GM19239 (cell line): Measurements from ENCODE around the gene OR2B2.

Source experiments
- DNase-seq: peaks from one replicate; pipeline ENCODE4 v3.0.0; 2011; ENCODE audit warnings: low spot score; ENCODE audit not compliant: insufficient read length
- FAIRE-seq: peaks from 2 replicates; lab custom pipeline; 2011; peaks lifted over from hg19 to GRCh38; lab: Jason Lieb, UNC

Gene OR2B2

DNA sequence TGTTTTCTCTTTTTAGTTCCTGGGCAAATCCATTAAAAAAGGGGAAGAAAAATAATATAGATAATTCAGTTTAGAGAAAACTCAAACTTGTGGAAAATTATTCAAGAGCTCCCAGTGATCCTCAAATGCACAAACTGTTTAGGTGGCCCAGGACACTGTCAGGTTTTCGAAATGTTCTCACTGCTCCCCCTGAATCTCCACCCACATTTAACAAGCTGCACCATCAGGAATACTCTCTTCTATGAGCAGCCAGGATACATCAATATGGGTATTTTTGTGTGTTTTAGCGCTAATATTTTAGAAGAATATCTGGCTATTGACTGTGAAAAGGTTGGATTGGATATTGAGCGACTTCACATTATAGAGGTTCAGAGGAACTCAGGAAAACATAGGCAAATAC, 43.9 kb downstream of the OR2B2 start:
- FAIRE-seq (no peak), DNase-seq (no peak)

DNA sequence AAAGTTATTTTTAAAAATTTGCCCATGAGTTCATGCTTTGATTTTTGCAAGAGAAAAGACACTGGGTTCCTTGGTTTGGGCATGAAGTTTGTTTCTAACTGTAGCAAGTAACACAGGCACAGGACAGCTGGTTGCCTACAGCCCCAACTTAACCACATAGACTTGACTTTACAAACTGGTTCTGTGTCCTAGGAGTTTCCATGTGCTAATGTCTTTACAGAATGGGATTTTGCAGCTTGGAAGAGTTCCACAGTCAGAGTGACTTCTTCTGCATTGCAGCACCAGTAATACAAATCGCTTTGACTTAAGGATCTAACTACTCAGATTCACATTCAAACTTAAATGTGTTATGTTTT, 44.3 kb downstream of the OR2B2 start:
- DNase-seq (no peak), FAIRE-seq (peak; percentile 60)

DNA sequence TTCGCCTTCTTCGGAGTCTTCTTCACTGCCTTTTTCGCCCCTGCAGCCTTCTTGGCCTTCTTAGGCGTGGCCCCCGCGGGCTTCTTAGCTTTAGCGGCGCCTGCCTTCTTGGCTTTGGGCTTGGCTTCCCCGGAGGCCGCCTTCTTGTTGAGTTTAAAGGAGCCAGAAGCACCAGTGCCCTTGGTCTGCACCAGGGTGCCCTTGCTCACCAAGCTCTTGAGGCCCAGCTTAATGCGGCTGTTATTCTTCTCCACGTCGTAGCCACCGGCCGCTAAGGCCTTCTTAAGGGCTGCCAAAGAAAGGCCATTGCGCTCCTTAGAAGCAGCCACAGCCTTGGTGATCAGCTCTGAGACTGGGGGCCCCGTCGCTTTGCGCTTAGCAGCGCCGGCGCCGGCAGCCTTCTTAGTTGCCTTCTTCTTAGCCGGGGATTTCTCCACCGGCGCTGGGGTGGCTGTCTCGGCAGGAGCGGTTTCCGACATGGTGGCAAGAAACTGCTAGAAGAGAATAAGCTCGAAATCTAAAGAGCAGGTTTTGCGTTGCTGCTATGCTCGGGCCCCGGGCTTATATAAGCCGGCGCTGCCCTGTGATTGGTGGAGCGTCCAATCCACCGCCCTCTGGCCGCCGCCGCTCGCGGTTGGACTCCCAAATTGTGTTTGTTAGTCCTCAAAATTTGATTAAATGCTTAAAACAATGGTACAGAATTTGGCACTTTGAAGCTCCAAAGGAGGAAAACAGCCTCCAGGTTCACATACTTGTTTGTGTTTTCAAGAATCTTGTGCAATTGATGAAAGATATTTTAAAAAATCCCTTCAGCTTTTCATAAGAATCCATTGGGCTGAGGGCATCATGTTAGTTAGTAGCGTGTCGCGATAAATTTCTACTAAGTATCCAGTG, 44.9 kb downstream of the OR2B2 start:
- peak; percentile 78 for FAIRE-seq
- no peak for DNase-seq

DNA sequence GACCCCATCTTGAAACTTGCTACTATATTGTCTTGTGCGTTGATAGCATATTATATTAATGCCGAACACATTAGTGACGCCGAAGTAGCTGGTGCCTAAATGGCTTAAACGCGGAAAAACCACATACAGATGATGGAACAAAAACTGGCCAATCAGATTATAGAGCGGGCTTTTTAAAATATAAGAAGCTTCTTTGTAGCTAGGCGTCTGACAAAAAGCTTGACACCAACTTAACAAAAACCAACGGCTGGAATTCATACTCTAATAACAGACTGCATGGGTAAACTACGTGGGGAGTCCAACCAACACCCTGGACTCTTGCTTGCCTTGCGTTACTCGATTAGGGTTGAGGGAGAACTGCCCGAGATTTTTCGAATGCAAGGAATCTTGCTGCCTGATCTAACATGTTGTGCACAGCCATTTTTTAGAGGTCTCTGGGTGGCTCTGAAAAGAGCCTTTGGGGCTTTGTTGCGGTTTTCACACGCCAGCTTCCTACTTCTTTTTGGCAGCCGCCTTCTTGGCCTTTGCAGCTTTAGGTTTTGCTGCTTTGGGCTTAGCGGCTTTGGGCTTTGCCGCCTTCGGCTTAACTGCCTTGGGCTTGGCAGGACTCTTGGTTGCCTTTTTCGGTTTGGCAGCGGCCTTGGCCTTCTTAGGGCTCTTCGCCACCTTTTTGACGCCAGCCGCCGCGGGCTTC, 45.7 kb downstream of the OR2B2 start:
- peak; percentile 86 for FAIRE-seq
- DNase-seq = no peak

DNA sequence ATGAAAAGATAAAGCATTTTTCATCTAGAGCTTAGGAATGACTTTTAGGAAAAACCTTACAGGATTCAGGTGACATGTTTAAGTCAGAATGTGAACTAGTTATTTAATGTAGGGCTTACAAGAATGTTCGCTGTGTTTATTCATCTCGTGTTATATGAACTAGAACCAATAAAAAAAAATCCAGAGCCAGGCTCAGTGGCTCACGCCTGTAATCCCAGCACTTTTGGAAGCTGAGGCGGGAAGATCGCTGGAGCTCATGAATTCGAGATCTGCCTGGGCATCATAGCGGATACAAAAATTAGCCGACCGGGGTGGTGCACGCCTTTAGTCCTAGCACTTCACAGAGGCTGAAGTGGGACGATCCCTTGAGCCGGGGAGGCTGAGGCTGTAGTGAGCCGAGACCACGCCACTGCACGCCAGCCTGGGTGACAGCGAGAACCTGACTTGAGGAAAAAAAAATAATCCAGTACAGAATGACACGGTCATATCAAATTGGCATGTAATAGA, 46.3 kb downstream of the OR2B2 start:
- no peak for FAIRE-seq
- DNase-seq = no peak

DNA sequence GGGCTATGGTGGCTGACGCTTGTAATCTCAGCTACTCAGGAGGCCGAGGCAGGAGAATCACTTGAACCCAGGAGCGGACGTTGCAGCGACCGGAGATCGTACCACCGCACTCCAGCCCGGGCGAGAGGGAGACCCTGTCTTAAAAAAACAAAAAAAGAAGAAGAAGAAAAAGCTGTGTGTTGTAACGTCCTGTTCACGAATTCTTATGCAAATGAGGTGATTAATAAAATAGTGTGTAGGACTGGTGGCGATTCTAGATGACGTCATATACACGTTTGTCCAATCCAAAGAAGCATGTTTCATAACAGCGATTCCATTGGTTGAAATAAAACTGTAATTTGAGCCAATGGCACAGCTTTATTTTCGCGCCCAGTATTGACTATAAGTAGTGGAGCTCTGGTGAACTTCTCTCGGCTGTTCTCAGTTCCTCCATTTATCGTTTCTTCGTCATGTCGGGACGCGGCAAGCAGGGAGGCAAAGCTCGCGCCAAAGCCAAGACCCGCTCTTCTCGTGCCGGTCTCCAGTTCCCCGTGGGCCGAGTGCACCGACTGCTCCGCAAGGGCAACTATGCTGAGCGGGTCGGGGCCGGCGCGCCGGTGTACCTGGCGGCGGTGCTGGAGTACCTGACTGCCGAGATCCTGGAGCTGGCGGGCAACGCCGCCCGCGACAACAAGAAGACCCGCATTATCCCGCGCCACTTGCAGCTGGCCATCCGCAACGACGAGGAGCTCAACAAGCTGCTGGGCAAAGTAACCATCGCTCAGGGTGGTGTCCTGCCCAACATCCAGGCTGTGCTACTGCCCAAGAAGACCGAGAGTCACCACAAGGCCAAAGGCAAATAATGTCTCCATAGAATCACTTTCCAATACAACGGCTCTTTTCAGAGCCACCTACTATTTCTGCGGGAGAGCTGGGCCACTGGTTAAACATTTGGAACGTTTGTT, 47.0 kb downstream of the OR2B2 start:
- peak; percentile 56 for DNase-seq
- peak; percentile 97 for FAIRE-seq

DNA sequence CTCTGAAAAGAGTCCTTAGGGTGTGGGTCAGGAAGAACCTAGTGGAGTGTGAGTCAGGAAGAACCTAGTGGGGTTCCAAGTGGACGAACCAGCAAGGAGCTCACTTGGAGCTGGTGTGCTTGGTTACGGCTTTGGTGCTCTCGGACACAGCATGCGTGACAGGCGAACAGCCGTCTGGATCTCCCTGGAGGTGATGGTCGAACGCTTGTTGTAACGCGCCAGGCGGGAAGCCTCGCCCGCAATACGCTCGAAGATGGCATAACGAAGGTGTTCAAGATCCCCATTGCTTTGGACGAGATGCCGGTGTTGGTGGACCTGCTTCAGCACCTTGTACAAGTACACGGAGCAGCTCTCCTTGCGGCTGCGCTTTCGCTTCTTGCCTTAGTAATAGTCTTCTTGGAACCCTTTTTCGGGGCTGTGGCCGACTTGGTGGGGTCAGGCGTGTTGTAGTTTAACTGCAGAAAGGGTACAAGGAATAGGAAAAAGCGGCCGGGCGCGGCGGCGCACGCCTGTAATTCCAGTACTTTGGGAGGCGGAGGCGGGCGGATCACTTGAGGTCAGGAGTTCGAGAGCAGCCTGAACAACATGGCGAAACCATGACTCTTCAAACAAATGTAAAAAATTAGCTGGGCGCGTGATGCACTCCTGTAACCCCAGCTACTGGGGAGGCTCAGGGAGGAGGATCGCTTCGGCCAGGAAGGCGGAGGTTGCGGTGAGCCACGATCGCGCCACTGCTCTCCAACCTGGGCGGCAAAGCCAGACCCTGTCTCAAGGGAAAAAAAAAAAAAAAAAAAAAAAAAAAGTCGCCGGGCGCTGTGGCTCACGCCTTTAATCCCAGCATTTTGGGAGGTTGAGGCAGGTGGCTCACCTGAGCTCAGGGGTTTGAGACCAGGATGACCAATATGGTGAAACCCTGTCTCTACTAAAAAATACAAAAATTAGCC, 48.0 kb downstream of the OR2B2 start:
- DNase-seq = no peak
- no peak for FAIRE-seq

DNA sequence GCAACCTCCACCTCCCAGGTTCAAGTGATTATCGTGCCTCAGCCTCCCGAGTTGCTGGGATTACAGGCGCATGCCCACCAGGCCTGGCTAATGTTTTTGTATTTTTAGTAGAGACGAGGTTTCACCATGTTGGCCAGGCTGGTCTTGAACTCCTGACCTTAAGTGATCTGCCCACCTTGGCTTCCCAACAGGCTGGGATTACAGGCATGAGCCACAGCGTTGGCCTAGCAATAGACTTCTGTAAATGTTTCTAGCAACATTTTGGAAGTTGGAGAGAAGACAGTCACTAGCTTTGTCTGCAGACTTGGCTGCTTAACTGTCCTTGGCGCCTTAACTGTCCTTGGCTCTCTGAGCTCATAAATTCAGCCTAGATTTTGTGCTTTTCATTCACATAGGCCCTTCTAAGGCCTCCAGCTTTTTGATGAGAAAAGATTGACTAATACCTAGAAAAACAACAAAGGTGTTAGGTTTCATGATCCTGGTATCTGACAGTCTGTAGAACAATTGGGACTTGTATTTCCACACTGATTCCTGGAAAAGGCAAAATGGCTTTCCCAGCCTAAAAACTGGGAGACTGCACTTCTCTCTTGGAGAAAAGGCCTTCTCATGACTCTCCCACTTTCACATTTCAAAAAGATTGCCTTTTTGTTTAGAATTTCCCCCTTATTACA, 49.7 kb downstream of the OR2B2 start:
- DNase-seq (no peak), FAIRE-seq (peak; percentile 81)

DNA sequence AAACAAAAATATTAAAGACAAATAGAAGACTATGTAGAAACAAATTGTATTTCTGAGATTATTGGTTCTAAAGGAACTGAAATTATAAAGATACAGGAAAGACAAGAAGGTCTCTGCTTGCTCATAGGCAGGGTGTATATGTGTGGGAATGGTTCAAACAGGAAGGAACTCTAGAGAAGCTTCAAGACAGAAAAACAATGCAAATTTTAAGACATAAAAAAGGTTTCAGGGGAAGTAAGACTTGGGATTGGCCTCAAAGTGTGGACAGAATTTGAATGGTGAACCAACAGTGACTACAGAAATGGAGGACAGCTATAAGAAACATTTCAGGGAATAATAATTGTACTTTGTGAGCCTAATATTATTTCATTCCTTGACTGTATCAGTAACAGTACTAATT, 50.3 kb downstream of the OR2B2 start:
- FAIRE-seq = no peak

DNA sequence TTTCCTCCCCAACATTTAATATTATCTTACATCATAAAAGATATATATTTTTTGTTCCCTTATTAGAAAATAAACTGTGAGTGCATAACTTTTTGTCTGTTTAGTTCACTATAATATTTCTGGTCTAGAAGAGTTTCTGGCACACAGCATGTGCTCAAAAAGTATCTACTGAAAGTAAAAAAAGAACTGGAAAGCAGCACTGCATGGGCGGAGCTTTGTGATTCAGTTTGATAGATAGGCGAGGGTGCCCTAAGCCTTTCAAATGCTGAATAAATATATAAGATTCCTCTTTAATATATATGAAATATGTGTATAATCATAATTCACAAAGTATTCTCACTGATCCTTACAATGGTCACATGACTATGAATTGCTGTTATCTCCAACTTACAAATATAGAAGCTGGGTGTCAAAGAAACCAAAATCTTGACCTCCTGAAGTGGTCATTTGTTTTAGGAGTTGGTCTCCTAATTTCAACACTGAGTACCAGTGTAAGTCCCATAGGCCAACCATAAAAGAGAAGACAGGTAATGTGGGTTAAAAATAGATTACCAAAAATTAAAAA, 50.8 kb downstream of the OR2B2 start:
- DNase-seq (no peak), FAIRE-seq (no peak)

More for the DNA sequence above, 50.3 kb downstream of the OR2B2 start:
- no peak for DNase-seq
